H1 (cell line): Measurements from ENCODE around the gene GABRG3. TPM values are rescaled to one million over a fixed set of nuclear protein-coding genes. Genes with fewer than 3 reads are reported as not detected.

ENCODE experiments used
- CTCF ChIA-PET: fragments of 300-600 bp; sonication (Branson Sonifier 250); formaldehyde crosslinking; loops from one replicate; lab custom pipeline; 2021; ENCODE audit not compliant: partially characterized antibody; lab: Charles Lee
- POLR2A ChIA-PET: fragments of 300-600 bp; sonication (Branson Sonifier 250); formaldehyde crosslinking; loops from one replicate; lab custom pipeline; 2021; ENCODE audit warnings: inconsistent platforms; ENCODE audit not compliant: partially characterized antibody; lab: Charles Lee
- DNase-seq, 2 experiments: peaks; one replicate each; pipeline versions ENCODE4 v3.0.0 to v3.0.0-alpha.2; 2010 to 2022; ENCODE audit warnings: low spot score in 2 of 2, low read depth in 1 of 2, mixed read lengths in 1 of 2
- FAIRE-seq: peaks from 2 replicates; lab custom pipeline; 2011; peaks lifted over from hg19 to GRCh38; lab: Jason Lieb, UNC
- H2AFZ ChIP-seq: 2 replicates; pipeline ENCODE4 v1.8.1; 2012; ENCODE audit warnings: low read length, inconsistent platforms
- H2AK5ac ChIP-seq: 2 replicates; pipeline ENCODE4 v1.6.1; 2013; ENCODE audit warnings: low read depth, low read length
- H2BK120ac ChIP-seq: replicated peaks from 2 replicates; pipeline ENCODE3; 2013; ENCODE audit warnings: low read depth, low read length, inconsistent platforms
- H2BK12ac ChIP-seq: 2 replicates; pipeline ENCODE4 v1.6.1; 2013; ENCODE audit warnings: low read depth, low read length
- H2BK15ac ChIP-seq: 2 replicates; pipeline ENCODE4 v1.6.1; 2013; ENCODE audit warnings: low read length
- H2BK20ac ChIP-seq: 2 replicates; pipeline ENCODE4 v1.6.1; 2013; ENCODE audit warnings: low read length
- H2BK5ac ChIP-seq: 2 replicates; pipeline ENCODE4 v1.6.1; 2013; ENCODE audit warnings: low read depth, low read length
- H3K14ac ChIP-seq: 2 replicates; pipeline ENCODE4 v1.6.1; 2013; ENCODE audit warnings: inconsistent platforms; ENCODE audit not compliant: insufficient read length
- H3K18ac ChIP-seq: 2 replicates; pipeline ENCODE4 v1.6.1; 2013; ENCODE audit warnings: low read length; ENCODE audit errors: extremely low read depth
- H3K23ac ChIP-seq: 2 replicates; pipeline ENCODE4 v1.6.1; 2013; ENCODE audit warnings: inconsistent platforms; ENCODE audit not compliant: insufficient read length
- H3K23me2 ChIP-seq: 2 replicates; pipeline ENCODE4 v1.6.1; 2013; ENCODE audit warnings: low read depth, low read length
- H3K27ac ChIP-seq: 2 replicates; pipeline ENCODE4 v1.6.1; 2011; ENCODE audit warnings: low read depth, low read length, inconsistent platforms
- H3K27me3 ChIP-seq, 4 experiments: replicated peaks in 1 of 4; 1 replicate in 1 of 4; 2 replicates in 3 of 4; pipeline versions ENCODE4 v1.6.1 to v1.8.1; 2011 to 2013; ENCODE audit warnings: low read length in 3 of 4, mild to moderate bottlenecking in 3 of 4, inconsistent platforms in 2 of 4, mixed read lengths in 2 of 4, moderate library complexity in 1 of 4; ENCODE audit not compliant: control insufficient read depth in 3 of 4, insufficient read depth in 3 of 4; ENCODE audit errors: extremely low read depth in 1 of 4
- H3K36me3 ChIP-seq, 4 experiments: 2 replicates each; pipeline versions ENCODE4 v1.6.1 to v1.8.1; 2011 to 2013; ENCODE audit warnings: mild to moderate bottlenecking in 4 of 4, low read length in 3 of 4, moderate library complexity in 2 of 4, control low read depth in 1 of 4, inconsistent platforms in 1 of 4; ENCODE audit not compliant: insufficient read depth in 4 of 4, control insufficient read depth in 2 of 4
- H3K4ac ChIP-seq: replicated peaks from 2 replicates; pipeline ENCODE3; 2013; ENCODE audit warnings: low read length, low read depth, mixed read lengths, inconsistent platforms; ENCODE audit not compliant: insufficient read length
- H3K4me1 ChIP-seq, 4 experiments: replicated peaks in 1 of 4; 1 replicate in 1 of 4; 2 replicates in 3 of 4; pipeline versions ENCODE4 v1.6.1 to v1.8.1; 2011 to 2013; ENCODE audit warnings: low read length in 3 of 4, inconsistent platforms in 2 of 4, mixed read lengths in 1 of 4; ENCODE audit not compliant: insufficient read depth in 4 of 4, control insufficient read depth in 3 of 4
- H3K4me2 ChIP-seq, 2 experiments: 2 replicates each; pipeline versions ENCODE4 v1.6.1 to v1.8.1; 2011 to 2013; ENCODE audit warnings: low read depth in 2 of 2, low read length in 2 of 2, control low read depth in 1 of 2, inconsistent platforms in 1 of 2, mild to moderate bottlenecking in 1 of 2; ENCODE audit not compliant: insufficient read depth in 1 of 2
- H3K4me3 ChIP-seq, 4 experiments: fragments of 200-600, 300-600 bp in 1 of 4; sonication (generic), shearing (Covaris generic), sonication (Bioruptor Twin) in 1 of 4; 2 replicates each; pipeline versions ENCODE4 v1.5.1 to v1.8.1; 2011 to 2016; ENCODE audit warnings: low read length in 4 of 4, low read depth in 3 of 4, control low read depth in 2 of 4, inconsistent platforms in 2 of 4, mild to moderate bottlenecking in 2 of 4, mixed read lengths in 1 of 4, moderate library complexity in 1 of 4; ENCODE audit not compliant: insufficient read depth in 2 of 4; ENCODE audit errors: extremely low read depth in 1 of 4
- H3K56ac ChIP-seq: replicated peaks from 2 replicates; pipeline ENCODE3; 2013; ENCODE audit warnings: low read depth, mild to moderate bottlenecking, mixed read lengths, low read length, inconsistent platforms; ENCODE audit not compliant: insufficient read length
- H3K79me1 ChIP-seq: 2 replicates; pipeline ENCODE4 v1.6.1; 2013; ENCODE audit warnings: low read depth, low read length, control low read depth
- H3K79me2 ChIP-seq, 2 experiments: 2 replicates each; pipeline versions ENCODE4 v1.6.1 to v1.8.1; 2012 to 2013; ENCODE audit warnings: low read length in 2 of 2, mild to moderate bottlenecking in 2 of 2, inconsistent platforms in 1 of 2; ENCODE audit not compliant: insufficient read depth in 2 of 2, control insufficient read depth in 1 of 2
- H3K9ac ChIP-seq, 4 experiments: replicated peaks in 1 of 4; 1 replicate in 1 of 4; 2 replicates in 3 of 4; pipeline versions ENCODE4 v1.6.1 to v1.8.1; 2011 to 2013; ENCODE audit warnings: low read depth in 3 of 4, low read length in 3 of 4, control low read depth in 2 of 4, mild to moderate bottlenecking in 2 of 4, moderate library complexity in 2 of 4, inconsistent platforms in 1 of 4; ENCODE audit errors: extremely low read depth in 1 of 4
- H3K9me3 ChIP-seq, 2 experiments: 2 replicates each; pipeline versions ENCODE4 v1.6.1 to v1.8.1; 2012 to 2013; ENCODE audit warnings: mild to moderate bottlenecking in 2 of 2, moderate library complexity in 2 of 2, control low read depth in 1 of 2, inconsistent platforms in 1 of 2, low read depth in 1 of 2, low read length in 1 of 2, mixed read lengths in 1 of 2; ENCODE audit not compliant: insufficient read depth in 2 of 2
- H4K20me1 ChIP-seq, 2 experiments: replicated peaks in 1 of 2; 2 replicates each; pipeline versions ENCODE3 to v1.8.1; 2011 to 2013; ENCODE audit warnings: inconsistent platforms in 2 of 2, low read length in 2 of 2, mild to moderate bottlenecking in 1 of 2; ENCODE audit not compliant: insufficient read depth in 2 of 2, control insufficient read depth in 1 of 2
- H4K5ac ChIP-seq: 2 replicates; pipeline ENCODE4 v1.6.1; 2013; ENCODE audit warnings: low read length, low read depth, mixed read lengths, inconsistent platforms; ENCODE audit not compliant: insufficient read length
- H4K8ac ChIP-seq: 2 replicates; pipeline ENCODE4 v1.8.0; 2013; ENCODE audit warnings: mild to moderate bottlenecking, moderate library complexity, low read length, inconsistent platforms; ENCODE audit not compliant: insufficient read depth; ENCODE audit errors: extremely low read depth
- H4K91ac ChIP-seq: replicated peaks from 2 replicates; pipeline ENCODE3; 2013; ENCODE audit warnings: low read length, mixed read lengths, inconsistent platforms; ENCODE audit not compliant: insufficient read length
- ASH2L ChIP-seq: fragments of 200-600, 300-600 bp; sonication (generic); IDR thresholded peaks from one replicate; pipeline ENCODE4 v1.7.1; 2017; ENCODE audit warnings: low read length
- ATF2 ChIP-seq: IDR thresholded peaks from 2 replicates; pipeline ENCODE4 v1.6.1; 2012; ENCODE audit warnings: low read length, inconsistent platforms
- ATF3 ChIP-seq: IDR thresholded peaks from 2 replicates; pipeline ENCODE4 v1.6.1; 2011; ENCODE audit warnings: low read depth, mild to moderate bottlenecking, low read length; ENCODE audit not compliant: insufficient read depth
- CBX5 ChIP-seq: fragments of 300-800, 300-1000 bp; sonication (generic); IDR thresholded peaks from 2 replicates; pipeline ENCODE4 v1.7.1; 2016; ENCODE audit warnings: antibody characterized with exemption, low read length, low read depth
- KDM4A ChIP-seq: IDR thresholded peaks from one replicate; pipeline ENCODE4 v1.7.1; 2012; ENCODE audit warnings: low read depth, mild to moderate bottlenecking, moderate library complexity, low read length, inconsistent platforms; ENCODE audit not compliant: severe bottlenecking
- MAFK ChIP-seq: IDR thresholded peaks from 2 replicates; pipeline ENCODE4 v1.6.1; 2012; ENCODE audit warnings: low read depth, mild to moderate bottlenecking, improper control_type of control experiment, low read length
- NANOG ChIP-seq: IDR thresholded peaks from 2 replicates; pipeline ENCODE4 v1.6.1; 2011; ENCODE audit warnings: low read length, low read depth, mild to moderate bottlenecking, inconsistent platforms; ENCODE audit not compliant: insufficient read depth, poor library complexity, severe bottlenecking
- RAD21 ChIP-seq, 2 experiments: IDR thresholded peaks in 1 of 2; conservative IDR thresholded peaks in 1 of 2; 2 replicates each; pipeline ENCODE4 v1.6.1; 2011; ENCODE audit warnings: low read depth in 2 of 2, low read length in 2 of 2, improper control_type of control experiment in 1 of 2, inconsistent platforms in 1 of 2, mild to moderate bottlenecking in 1 of 2, moderate library complexity in 1 of 2
- RXRA ChIP-seq: IDR thresholded peaks from 2 replicates; pipeline ENCODE4 v1.6.1; 2011; ENCODE audit warnings: low read depth, mild to moderate bottlenecking, low read length, moderate library complexity; ENCODE audit not compliant: insufficient read depth
- TEAD4 ChIP-seq: IDR thresholded peaks from 2 replicates; pipeline ENCODE4 v1.6.1; 2012; ENCODE audit warnings: low read depth, low read length, inconsistent platforms, mixed read lengths
- WGBS, 2 experiments: shearing (Covaris generic) in 1 of 2; methylation state at CpG; one replicate each; pipeline versions ENCODE4 v1.1.6 to v1.1.7; 2013 to 2015; ENCODE audit warnings: low lambda C conversion rate in 2 of 2, mixed read lengths in 2 of 2, inconsistent platforms in 1 of 2, low coverage in 1 of 2, missing lambda C conversion rate in 1 of 2; ENCODE audit not compliant: insufficient replicate concordance in 2 of 2, insufficient coverage in 1 of 2, insufficient read length in 1 of 2; ENCODE audit errors: extremely low coverage in 1 of 2, missing lambda C conversion rate in 1 of 2; 5-methylcytosine and 5-hydroxymethylcytosine counted together
- polyA plus RNA-seq, 7 experiments: library from polyadenylated mRNA; depleted of rRNA in 3 of 7; stranded (reverse) in 5 of 7; unstranded in 2 of 7; fragments of >200 nt in 5 of 7; fragments of 200-250 nt in 2 of 7; gene quantifications; 1 replicate in 5 of 7; 2 replicates in 1 of 7; 4 replicates in 1 of 7; pipeline versions ENCODE4 v1.2.1 to v1.2.3, GENCODE V29; 2011 to 2013; ENCODE audit warnings: missing spikeins in 2 of 7, mixed read lengths in 2 of 7
- total RNA-seq: library from RNA; stranded (reverse); fragmentation: NEBNext Ultra II Directional; extraction: Animal tissue kit (Norgen Biotek cat#: 25700); gene quantifications from 2 replicates; pipeline ENCODE4 v1.2.1, GENCODE V29; 2021
- TF ChIP-seq, protein P1 (sequence below): IDR thresholded peaks from 2 replicates; pipeline ENCODE4 v1.6.1; 2012; ENCODE audit warnings: inconsistent platforms

The GABRG3 gene
- total and polyA plus RNA-seq, 2 of the 8 experiments (the other 6 are each of a cell fraction or from before 2014, with no cell fraction given): 0.17 to 0.80 TPM

DNA sequence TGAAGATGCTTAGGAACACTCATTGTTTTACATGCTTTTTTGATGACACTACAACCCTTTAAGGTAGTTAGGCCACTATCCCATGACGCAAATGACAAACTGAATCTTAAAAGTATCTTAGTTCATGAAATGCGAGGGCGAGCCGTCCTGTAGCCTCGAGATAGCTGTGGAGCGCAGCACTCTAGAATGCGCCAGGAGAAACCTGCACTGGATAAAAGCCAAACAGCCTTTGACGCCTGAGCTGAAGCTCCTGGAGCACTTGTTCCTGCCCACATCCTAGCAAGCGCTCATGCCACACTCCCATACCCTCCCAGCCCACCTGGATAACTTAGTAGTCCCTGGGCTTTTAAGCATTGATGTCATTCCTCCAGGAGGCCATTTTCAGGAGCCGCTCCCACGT is 516.9 kb downstream of the GABRG3 start:
- no peak overlapping the region for H3K23ac ChIP-seq
- TF ChIP-seq NANOG (no peak), RAD21 (IDR thresholded peaks at IDR 0.05 in 1 of 2, conservative IDR thresholded peaks at IDR 0.05 in 1 of 2; ENCODE audit: low read depth in 2 of 2, low read length in 2 of 2) (no peak), ATF2 (no peak), MAFK (no peak), TEAD4 (no peak), CBX5 (no peak), RXRA (no peak), ATF3 (no peak), ASH2L (no peak), KDM4A (no peak)
- TF ChIP-seq, protein P1, sequence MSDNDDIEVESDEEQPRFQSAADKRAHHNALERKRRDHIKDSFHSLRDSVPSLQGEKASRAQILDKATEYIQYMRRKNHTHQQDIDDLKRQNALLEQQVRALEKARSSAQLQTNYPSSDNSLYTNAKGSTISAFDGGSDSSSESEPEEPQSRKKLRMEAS: no peak

More for the DNA sequence above, 516.9 kb downstream of the GABRG3 start:
- Histone ChIP-seq H2AFZ (no peak overlapping the region), H4K20me1 (no peaks in the 10 kb centered on the region), H4K91ac (no peak overlapping the region), H3K9me3 (no peaks in the 10 kb centered on the region), H2BK15ac (no peak overlapping the region), H2BK120ac (no peak overlapping the region), H3K4me2 (no peak overlapping the region), H3K27ac (no peak overlapping the region), H3K4ac (no peak overlapping the region), H3K18ac (no peak overlapping the region), H3K4me3 (no peak overlapping the region), H3K14ac (no peak overlapping the region), H3K56ac (no peak overlapping the region), H3K27me3 (no peaks in the 10 kb centered on the region), H3K4me1 (peaks cover 3 to 6% (median 6%) of the 10 kb centered on the region in 4 experiments; a peak in 6 of 7 replicates), H4K5ac (no peak overlapping the region), H3K79me1 (no peaks in the 10 kb centered on the region), H4K8ac (no peak overlapping the region), H2BK20ac (no peak overlapping the region), H3K79me2 (no peaks in the 10 kb centered on the region), H3K9ac (no peak overlapping the region), H2BK12ac (no peak overlapping the region), H2BK5ac (no peak overlapping the region), H3K23me2 (0 out of 2 replicates have a peak, but pooled peaks cover 2% of the 10 kb centered on the region), H2AK5ac (no peak overlapping the region), H3K36me3 (no peaks in the 10 kb centered on the region)
- ChIA-PET POLR2A (no interaction called here), CTCF (interaction anchor here (0.6 kb wide), 1 partner anchor 827 kb away, joined by 3 read pairs; no protein-coding TSS in a partner anchor)
- FAIRE-seq (no peak), DNase-seq (no peak)
- 92% methylated on average over 11 of the region's 11 CpGs; no CpG with 5 or more reads in 1 of the 2 experiments for WGBS, 2 experiments
